ENCODE results near the gene CCDC70. TPM values are rescaled to one million over a fixed set of nuclear protein-coding genes. Genes with fewer than 3 reads are reported as not detected.
A peak's percentile ranks its signal among the peaks of the same experiment; 100 is the strongest.

Gene CCDC70
- total and polyA plus RNA-seq, 5 donors from 2014 or later: not detected

- Mint-ChIP-seq H3K27me3 (peaks cover 17% of the 10 kb centered on the region), H3K4me3 (no peak overlapping the region), H3K9me3 (peaks cover 0 to 8% (median 2%) of the 10 kb centered on the region in 7 donors), H3K36me3 (no peaks in the 10 kb centered on the region), H3K27ac (no peak overlapping the region), H3K4me1 (no peaks in the 10 kb centered on the region)
- no peak overlapping the region for H3K27ac ChIP-seq (ENCODE audit: insufficient read depth, low read length, poor library complexity, severe bottlenecking)
- ATAC-seq (ENCODE audit: low read depth in 2 of 2): no peak
- DNase-seq: no peak
- H3K4me1 ChIP-seq (ENCODE audit: control insufficient read depth, insufficient read depth, low read length, poor library complexity, severe bottlenecking): no peaks in the 10 kb centered on the region
- peaks cover 2% of the 10 kb centered on the region for H3K27me3 ChIP-seq (ENCODE audit: control insufficient read depth, insufficient read depth, low read length)
- no peaks in the 10 kb centered on the region for H3K36me3 ChIP-seq (ENCODE audit: control insufficient read depth, insufficient read depth, low read length)
- H3K9me3 ChIP-seq (ENCODE audit: control insufficient read depth in 2 of 2, low read length in 2 of 2): peaks cover 0 to 5% of the 10 kb centered on the region in 2 experiments
- H3K4me3 ChIP-seq (ENCODE audit: low read depth, low read length): no peak overlapping the region
Measured at GRCh38 chr13:51883226-51883600, 21.4 kb downstream of the CCDC70 start.

- H3K36me3 Mint-ChIP-seq: no peaks in the 10 kb centered on the region
- H3K4me3 Mint-ChIP-seq: no peak overlapping the region
- no peak overlapping the region for H3K4me3 ChIP-seq (ENCODE audit: low read depth, low read length)
- ATAC-seq (ENCODE audit: low read depth in 2 of 2) (no peak), DNase-seq (no peak)
- H3K9me3 ChIP-seq (ENCODE audit: control insufficient read depth in 2 of 2, low read length in 2 of 2): peaks cover 0 to 5% of the 10 kb centered on the region in 2 experiments
- peaks cover 0 to 10% (median 2%) of the 10 kb centered on the region in 7 donors for H3K9me3 Mint-ChIP-seq
- H3K36me3 ChIP-seq (ENCODE audit: control insufficient read depth, insufficient read depth, low read length): no peaks in the 10 kb centered on the region
- H3K27ac Mint-ChIP-seq: no peak overlapping the region
- H3K27me3 ChIP-seq (ENCODE audit: control insufficient read depth, insufficient read depth, low read length): peaks cover 2% of the 10 kb centered on the region
- H3K4me1 Mint-ChIP-seq: no peaks in the 10 kb centered on the region
- H3K27ac ChIP-seq (ENCODE audit: insufficient read depth, low read length, poor library complexity, severe bottlenecking): no peak overlapping the region
- H3K4me1 ChIP-seq (ENCODE audit: control insufficient read depth, insufficient read depth, low read length, poor library complexity, severe bottlenecking): no peaks in the 10 kb centered on the region
- peaks cover 18% of the 10 kb centered on the region for H3K27me3 Mint-ChIP-seq
Measured at GRCh38 chr13:51885651-51886050, 23.9 kb downstream of the CCDC70 start.

DNA sequence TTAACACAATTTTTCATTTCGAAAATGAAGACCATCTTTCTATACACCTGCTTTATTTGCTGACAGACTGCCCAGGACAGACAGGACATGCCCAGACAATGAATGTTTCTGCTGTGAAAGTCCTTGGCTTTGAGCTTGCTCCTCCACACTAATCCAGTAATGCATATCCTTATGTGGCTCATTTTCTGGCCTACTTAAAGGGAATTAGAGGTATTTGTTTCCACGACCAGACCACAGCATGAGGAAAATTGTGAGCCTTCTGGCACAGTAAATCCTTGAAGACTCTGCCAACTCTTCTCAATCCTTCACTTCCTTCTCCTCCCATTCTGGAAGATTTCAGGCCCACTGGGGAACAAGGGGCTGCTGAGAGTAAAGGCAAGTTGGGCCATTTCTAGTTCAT, 25.7 kb downstream of the CCDC70 start:
- no peaks in the 10 kb centered on the region for H3K4me1 Mint-ChIP-seq

GRCh38 chr13:51892657-51893056, 30.9 kb downstream of the CCDC70 start:
- peaks cover 0 to 8% (median 0%) of the 10 kb centered on the region in 4 donors for H3K4me1 Mint-ChIP-seq
- Histone ChIP-seq H3K4me1 (ENCODE audit: control insufficient read depth, insufficient read depth, low read length, poor library complexity, severe bottlenecking) (no peaks in the 10 kb centered on the region), H3K4me3 (ENCODE audit: low read depth, low read length) (no peak overlapping the region), H3K36me3 (ENCODE audit: control insufficient read depth, insufficient read depth, low read length) (no peaks in the 10 kb centered on the region), H3K27me3 (ENCODE audit: control insufficient read depth, insufficient read depth, low read length) (no peaks in the 10 kb centered on the region), H3K9me3 (ENCODE audit: control insufficient read depth in 2 of 2, low read length in 2 of 2) (no peaks in the 10 kb centered on the region), H3K27ac (ENCODE audit: insufficient read depth, low read length, poor library complexity, severe bottlenecking) (no peak overlapping the region)
- H3K36me3 Mint-ChIP-seq: no peaks in the 10 kb centered on the region
- peak overlapping the region in 1 of 3 donors; percentile 29 for H3K27ac Mint-ChIP-seq
- peaks cover 24% of the 10 kb centered on the region for H3K27me3 Mint-ChIP-seq
- no peak for DNase-seq
- H3K4me3 Mint-ChIP-seq: no peak overlapping the region
- peaks cover 0 to 3% (median 0%) of the 10 kb centered on the region in 7 donors for H3K9me3 Mint-ChIP-seq
- ATAC-seq (ENCODE audit: low read depth in 2 of 2): no peak

More for the DNA sequence above, 25.7 kb downstream of the CCDC70 start:
- Histone ChIP-seq H3K27me3 (ENCODE audit: control insufficient read depth, insufficient read depth, low read length) (peaks cover 2% of the 10 kb centered on the region), H3K9me3 (ENCODE audit: control insufficient read depth in 2 of 2, low read length in 2 of 2) (no peaks in the 10 kb centered on the region), H3K36me3 (ENCODE audit: control insufficient read depth, insufficient read depth, low read length) (no peaks in the 10 kb centered on the region), H3K4me1 (ENCODE audit: control insufficient read depth, insufficient read depth, low read length, poor library complexity, severe bottlenecking) (no peaks in the 10 kb centered on the region), H3K27ac (ENCODE audit: insufficient read depth, low read length, poor library complexity, severe bottlenecking) (no peak overlapping the region), H3K4me3 (ENCODE audit: low read depth, low read length) (no peak overlapping the region)
- H3K36me3 Mint-ChIP-seq: no peaks in the 10 kb centered on the region
- H3K27me3 Mint-ChIP-seq: peaks cover 30% of the 10 kb centered on the region
- DNase-seq (no peak), ATAC-seq (ENCODE audit: low read depth in 2 of 2) (no peak)
- no peak overlapping the region for H3K27ac Mint-ChIP-seq
- peaks cover 0 to 8% (median 0%) of the 10 kb centered on the region in 7 donors for H3K9me3 Mint-ChIP-seq
- no peak overlapping the region for H3K4me3 Mint-ChIP-seq

- DNase-seq (no peak), ATAC-seq (ENCODE audit: low read depth in 2 of 2) (no peak)
- Histone ChIP-seq H3K27ac (ENCODE audit: insufficient read depth, low read length, poor library complexity, severe bottlenecking) (no peak overlapping the region), H3K4me1 (ENCODE audit: control insufficient read depth, insufficient read depth, low read length, poor library complexity, severe bottlenecking) (no peaks in the 10 kb centered on the region), H3K27me3 (ENCODE audit: control insufficient read depth, insufficient read depth, low read length) (no peaks in the 10 kb centered on the region), H3K9me3 (ENCODE audit: control insufficient read depth in 2 of 2, low read length in 2 of 2) (no peaks in the 10 kb centered on the region), H3K4me3 (ENCODE audit: low read depth, low read length) (no peak overlapping the region), H3K36me3 (ENCODE audit: control insufficient read depth, insufficient read depth, low read length) (no peaks in the 10 kb centered on the region)
- no peaks in the 10 kb centered on the region for H3K36me3 Mint-ChIP-seq
- H3K27ac Mint-ChIP-seq: no peak overlapping the region
- peaks cover 36% of the 10 kb centered on the region for H3K27me3 Mint-ChIP-seq
- H3K9me3 Mint-ChIP-seq: peaks cover 0 to 2% (median 0%) of the 10 kb centered on the region in 7 donors
- H3K4me1 Mint-ChIP-seq: peaks cover 0 to 8% (median 0%) of the 10 kb centered on the region in 4 donors
- H3K4me3 Mint-ChIP-seq: no peak overlapping the region
Measured at GRCh38 chr13:51894239-51894638, 32.5 kb downstream of the CCDC70 start.

DNA sequence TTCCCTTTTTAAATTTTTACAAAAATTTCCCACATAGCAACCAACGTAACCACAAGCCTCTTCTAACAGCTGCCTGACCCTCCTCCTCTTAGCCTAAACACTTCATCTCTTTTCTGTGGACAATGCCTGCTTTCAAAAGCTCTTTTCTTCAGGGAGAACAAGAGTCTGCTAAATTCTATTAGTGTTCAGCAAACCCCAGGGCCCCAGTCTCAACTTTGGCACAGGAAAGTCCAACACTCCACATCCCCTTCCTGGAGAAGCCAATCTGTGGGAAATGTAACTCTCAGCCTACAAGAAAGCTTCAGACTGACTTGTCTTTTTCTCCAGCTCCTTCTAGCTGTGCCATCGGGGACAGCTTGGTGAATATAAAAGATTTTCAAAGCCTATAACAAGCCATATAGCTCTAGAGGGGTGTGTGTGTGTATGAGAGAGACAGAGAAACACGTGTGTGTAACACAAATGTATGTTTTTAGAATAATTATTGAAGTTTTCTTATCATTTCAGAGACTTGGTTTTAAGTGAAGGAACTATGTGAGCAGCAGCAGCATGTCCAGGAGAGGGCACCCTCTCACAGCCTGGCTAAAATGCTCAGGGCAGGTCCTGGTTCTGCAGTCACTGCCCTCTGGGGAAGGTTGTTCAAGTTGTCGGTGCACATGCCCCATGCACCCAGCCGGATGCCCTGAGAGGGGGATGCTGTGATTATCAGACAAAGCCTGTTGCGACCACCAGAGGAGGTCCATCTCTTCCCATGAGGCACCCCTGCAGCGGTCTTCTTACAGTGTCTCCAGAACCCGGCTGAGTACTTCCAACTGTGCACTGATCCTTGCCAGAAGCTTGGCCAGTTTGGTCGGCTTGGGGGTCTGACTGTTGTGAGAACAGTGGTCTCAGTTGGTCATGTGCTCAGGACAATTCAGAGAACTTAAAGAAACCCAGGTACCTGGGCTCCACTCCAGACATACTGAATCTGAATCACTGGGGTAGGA, 34.4 kb downstream of the CCDC70 start:
- Mint-ChIP-seq H3K9me3 (no peaks in the 10 kb centered on the region), H3K4me3 (no peak overlapping the region), H3K27ac (no peak overlapping the region), H3K36me3 (no peaks in the 10 kb centered on the region), H3K27me3 (peaks cover 44% of the 10 kb centered on the region), H3K4me1 (peaks cover 0 to 8% (median 0%) of the 10 kb centered on the region in 4 donors)
- no peaks in the 10 kb centered on the region for H3K9me3 ChIP-seq (ENCODE audit: control insufficient read depth in 2 of 2, low read length in 2 of 2)
- no peak overlapping the region for H3K27ac ChIP-seq (ENCODE audit: insufficient read depth, low read length, poor library complexity, severe bottlenecking)
- peaks cover 3% of the 10 kb centered on the region for H3K27me3 ChIP-seq (ENCODE audit: control insufficient read depth, insufficient read depth, low read length)
- H3K4me3 ChIP-seq (ENCODE audit: low read depth, low read length): no peak overlapping the region
- H3K36me3 ChIP-seq (ENCODE audit: control insufficient read depth, insufficient read depth, low read length): no peaks in the 10 kb centered on the region
- DNase-seq (peak; percentile 14 to 77 (median 50)), ATAC-seq (ENCODE audit: low read depth in 2 of 2) (peak in 1 of 2 donors; percentile 53)
- no peaks in the 10 kb centered on the region for H3K4me1 ChIP-seq (ENCODE audit: control insufficient read depth, insufficient read depth, low read length, poor library complexity, severe bottlenecking)

DNA sequence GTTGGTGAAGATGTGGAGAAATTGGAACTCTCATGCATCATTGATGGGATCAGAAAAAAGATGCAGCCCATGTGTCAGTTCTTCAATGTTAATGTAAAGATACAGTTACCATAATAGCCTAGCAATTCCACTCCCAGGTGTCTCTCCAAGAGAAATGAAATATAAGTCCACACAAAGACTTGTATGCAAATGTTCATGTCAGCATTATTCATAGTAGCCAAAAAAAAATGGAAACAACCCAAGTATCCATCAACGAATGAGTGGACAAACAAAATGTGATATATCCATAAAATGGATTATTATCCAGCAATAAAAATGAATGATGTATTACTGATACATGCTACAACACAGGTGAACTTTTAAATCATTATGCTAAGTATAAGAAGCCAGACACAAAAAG, 38.7 kb downstream of the CCDC70 start:
- Histone ChIP-seq H3K27me3 (ENCODE audit: control insufficient read depth, insufficient read depth, low read length) (peaks cover 3% of the 10 kb centered on the region), H3K36me3 (ENCODE audit: control insufficient read depth, insufficient read depth, low read length) (no peaks in the 10 kb centered on the region), H3K9me3 (ENCODE audit: control insufficient read depth in 2 of 2, low read length in 2 of 2) (no peaks in the 10 kb centered on the region), H3K4me1 (ENCODE audit: control insufficient read depth, insufficient read depth, low read length, poor library complexity, severe bottlenecking) (no peaks in the 10 kb centered on the region), H3K27ac (ENCODE audit: insufficient read depth, low read length, poor library complexity, severe bottlenecking) (no peak overlapping the region), H3K4me3 (ENCODE audit: low read depth, low read length) (no peak overlapping the region)
- ATAC-seq (ENCODE audit: low read depth in 2 of 2) (no peak), DNase-seq (no peak)
- H3K27me3 Mint-ChIP-seq: peaks cover 33% of the 10 kb centered on the region
- H3K36me3 Mint-ChIP-seq: no peaks in the 10 kb centered on the region
- H3K9me3 Mint-ChIP-seq: no peaks in the 10 kb centered on the region
- H3K4me1 Mint-ChIP-seq: peaks cover 0 to 8% (median 2%) of the 10 kb centered on the region in 4 donors
- no peak overlapping the region for H3K27ac Mint-ChIP-seq
- H3K4me3 Mint-ChIP-seq: no peak overlapping the region

All from CD4-positive, CD25-positive, alpha-beta regulatory T cell (primary cell).